HepG2 (cell line): ENCODE measurements around the gene ZSCAN2. TPM values are rescaled to one million over a fixed set of nuclear protein-coding genes. Genes with fewer than 3 reads are reported as not detected.
A peak's percentile ranks its signal among the peaks of the same experiment; 100 is the strongest.

Experiments
- ASH2L ChIP-seq: fragments of 300-600, 200-600 bp; sonication (generic); IDR thresholded peaks from 2 replicates; pipeline ENCODE4 v1.7.0; 2017; ENCODE audit warnings: low read depth, mild to moderate bottlenecking, moderate library complexity, mixed read lengths, low read length; ENCODE audit not compliant: insufficient read length
- ETS1 ChIP-seq: sonication (generic); formaldehyde crosslinking; IDR thresholded peaks from 2 replicates; pipeline ENCODE4 v1.4.0; 2020; ENCODE audit warnings: missing genetic modification reagents
- FOXJ3 ChIP-seq: sonication (generic); formaldehyde crosslinking; IDR thresholded peaks from 2 replicates; pipeline ENCODE4 v1.4.0; 2020; ENCODE audit warnings: missing genetic modification reagents, mild to moderate bottlenecking, borderline replicate concordance
- HES4 ChIP-seq: sonication (generic); formaldehyde crosslinking; IDR thresholded peaks from 2 replicates; pipeline ENCODE4 v1.9.0; 2021; ENCODE audit warnings: mild to moderate bottlenecking, missing genetic modification reagents, borderline replicate concordance
- JDP2 ChIP-seq: sonication (generic); formaldehyde crosslinking; IDR thresholded peaks from 2 replicates; pipeline ENCODE4 v1.8.1; 2022; ENCODE audit warnings: missing genetic modification reagents, borderline replicate concordance
- MED13 ChIP-seq: sonication (generic); formaldehyde crosslinking; IDR thresholded peaks from 2 replicates; pipeline ENCODE4 v1.5.0; 2020; ENCODE audit warnings: missing genetic modification reagents
- NFE2L2 ChIP-seq: fragments of 150-350 bp; IDR thresholded peaks from 2 replicates; pipeline ENCODE4 v1.6.1; 2014; ENCODE audit warnings: low read length
- NKX3-1 ChIP-seq: sonication (generic); formaldehyde crosslinking; IDR thresholded peaks from 2 replicates; pipeline ENCODE4 v1.5.0; 2020; ENCODE audit warnings: missing genetic modification reagents
- NR2F2 ChIP-seq: IDR thresholded peaks from 2 replicates; pipeline ENCODE4 v1.6.1; 2012; ENCODE audit warnings: low read depth, inconsistent platforms, borderline replicate concordance
- RXRB ChIP-seq: IDR thresholded peaks from 2 replicates; pipeline ENCODE4 v1.6.1; 2016; ENCODE audit warnings: borderline replicate concordance, missing genetic modification reagents, missing compliant biosample characterization
- SRY ChIP-seq: sonication (generic); formaldehyde crosslinking; IDR thresholded peaks from 2 replicates; pipeline ENCODE4 v1.8.0; 2022; ENCODE audit warnings: mild to moderate bottlenecking, missing genetic modification reagents
- TBX2 ChIP-seq: sonication (generic); formaldehyde crosslinking; IDR thresholded peaks from 2 replicates; pipeline ENCODE4 v1.5.0; 2020; ENCODE audit warnings: missing genetic modification reagents, mild to moderate bottlenecking, borderline replicate concordance
- YY1 ChIP-seq: IDR thresholded peaks from 2 replicates; pipeline ENCODE4 v1.6.1; 2011; ENCODE audit warnings: low read length, low read depth, moderate library complexity, mild to moderate bottlenecking; ENCODE audit not compliant: insufficient read depth, insufficient replicate concordance
- ZBTB21 ChIP-seq: sonication (generic); formaldehyde crosslinking; IDR thresholded peaks from 2 replicates; pipeline ENCODE4 v1.4.0; 2020; ENCODE audit warnings: missing genetic modification reagents
- ZFP37 ChIP-seq: sonication (generic); formaldehyde crosslinking; IDR thresholded peaks from 2 replicates; pipeline ENCODE4 v1.4.0; 2020; ENCODE audit warnings: missing genetic modification reagents, borderline replicate concordance
- ZNF101 ChIP-seq: sonication (generic); formaldehyde crosslinking; IDR thresholded peaks from 2 replicates; pipeline ENCODE4 v1.4.0; 2020; ENCODE audit warnings: mild to moderate bottlenecking, low read depth, missing genetic modification reagents, borderline replicate concordance
- ZNF180 ChIP-seq: sonication (generic); formaldehyde crosslinking; IDR thresholded peaks from 2 replicates; pipeline ENCODE4 v1.4.0; 2020; ENCODE audit warnings: low read depth, missing genetic modification reagents, borderline replicate concordance
- ZNF3 ChIP-seq: IDR thresholded peaks from 2 replicates; pipeline ENCODE4 v1.7.0; 2017; ENCODE audit warnings: inconsistent platforms
- ZNF354B ChIP-seq: sonication (generic); formaldehyde crosslinking; IDR thresholded peaks from 2 replicates; pipeline ENCODE4 v1.8.0; 2022; ENCODE audit warnings: mild to moderate bottlenecking, missing genetic modification reagents
- ZNF564 ChIP-seq: sonication (generic); formaldehyde crosslinking; IDR thresholded peaks from 2 replicates; pipeline ENCODE4 v1.8.1; 2023; ENCODE audit warnings: mild to moderate bottlenecking, missing genetic modification reagents
- ZNF569 ChIP-seq: sonication (generic); formaldehyde crosslinking; IDR thresholded peaks from 2 replicates; pipeline ENCODE4 v1.5.0; 2020; ENCODE audit warnings: mild to moderate bottlenecking, missing genetic modification reagents, moderate library complexity, borderline replicate concordance
- ZNF75D ChIP-seq: sonication (generic); formaldehyde crosslinking; IDR thresholded peaks from 2 replicates; pipeline ENCODE4 v1.8.1; 2023; ENCODE audit warnings: missing genetic modification reagents, mild to moderate bottlenecking, borderline replicate concordance
- ZUFSP ChIP-seq: sonication (generic); formaldehyde crosslinking; IDR thresholded peaks from 2 replicates; pipeline ENCODE4 v1.9.0; 2021; ENCODE audit warnings: missing genetic modification reagents, mild to moderate bottlenecking, borderline replicate concordance
- polyA plus RNA-seq, 8 experiments: library from polyadenylated mRNA; depleted of rRNA in 3 of 8; stranded (reverse) in 7 of 8; unstranded in 1 of 8; fragments of >200 nt; fragmentation: Illumina TruSeq in 4 of 8; extraction: Trizol in 4 of 8; gene quantifications; 2 replicates each; pipeline versions ENCODE4 v1.2.1 to v1.2.3, GENCODE V29; 2011 to 2016; ENCODE audit warnings: low read depth in 4 of 8, missing spikeins in 1 of 8, mixed read lengths in 1 of 8; ENCODE audit not compliant: insufficient read depth in 1 of 8
- total RNA-seq, 5 experiments: library from RNA; depleted of rRNA; stranded (reverse); fragments of >200 nt; fragmentation: Illumina TruSeq; extraction: Trizol; gene quantifications; 2 replicates each; pipeline ENCODE4 v1.2.3, GENCODE V29; 2016; ENCODE audit warnings: low read depth in 1 of 5
- TF ChIP-seq, protein P1 (sequence below): sonication (generic); formaldehyde crosslinking; IDR thresholded peaks from 2 replicates; pipeline ENCODE4 v1.8.0; 2022; ENCODE audit warnings: mild to moderate bottlenecking, missing genetic modification reagents, moderate library complexity
- TF ChIP-seq, protein P2 (sequence below): sonication (generic); formaldehyde crosslinking; IDR thresholded peaks from 2 replicates; pipeline ENCODE4 v1.4.0; 2020; ENCODE audit warnings: mild to moderate bottlenecking, low read depth, missing genetic modification reagents

ZSCAN2 gene
- total and polyA plus RNA-seq, 2 of the 13 experiments (the other 11 are each of a cell fraction or from before 2014, with no cell fraction given): 11.4 to 21.5 TPM

- TF ChIP-seq NR2F2 (peak; percentile 94), NFE2L2 (no peak), ZFP37 (CRISPR knock-in tag) (no peak), ZBTB21 (CRISPR knock-in tag) (no peak), ZNF569 (CRISPR knock-in tag) (no peak), ASH2L (peak; percentile 90), TBX2 (peak; percentile 94), ZNF101 (CRISPR knock-in tag) (no peak), ZNF354B (CRISPR knock-in tag) (no peak), YY1 (no peak), FOXJ3 (CRISPR knock-in tag) (peak; percentile 73; the same call in 1 of the 2 replicates), NKX3-1 (CRISPR knock-in tag) (no peak), ZUFSP (CRISPR knock-in tag) (no peak), ZNF3 (CRISPR knock-in tag) (no peak), MED13 (CRISPR knock-in tag) (no peak), SRY (0 out of 2 replicates have a peak, but pooled peaks have one; percentile 32), RXRB (CRISPR knock-in tag) (peak; percentile 94), JDP2 (CRISPR knock-in tag) (no peak), ZNF75D (CRISPR knock-in tag) (no peak), ETS1 (CRISPR knock-in tag) (no peak), ZNF564 (CRISPR knock-in tag) (no peak), ZNF180 (CRISPR knock-in tag) (no peak), HES4 (CRISPR knock-in tag) (no peak)
- TF ChIP-seq, protein P1, sequence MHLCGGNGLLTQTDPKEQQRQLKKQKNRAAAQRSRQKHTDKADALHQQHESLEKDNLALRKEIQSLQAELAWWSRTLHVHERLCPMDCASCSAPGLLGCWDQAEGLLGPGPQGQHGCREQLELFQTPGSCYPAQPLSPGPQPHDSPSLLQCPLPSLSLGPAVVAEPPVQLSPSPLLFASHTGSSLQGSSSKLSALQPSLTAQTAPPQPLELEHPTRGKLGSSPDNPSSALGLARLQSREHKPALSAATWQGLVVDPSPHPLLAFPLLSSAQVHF (CRISPR knock-in tag): no peak
- TF ChIP-seq, protein P2, sequence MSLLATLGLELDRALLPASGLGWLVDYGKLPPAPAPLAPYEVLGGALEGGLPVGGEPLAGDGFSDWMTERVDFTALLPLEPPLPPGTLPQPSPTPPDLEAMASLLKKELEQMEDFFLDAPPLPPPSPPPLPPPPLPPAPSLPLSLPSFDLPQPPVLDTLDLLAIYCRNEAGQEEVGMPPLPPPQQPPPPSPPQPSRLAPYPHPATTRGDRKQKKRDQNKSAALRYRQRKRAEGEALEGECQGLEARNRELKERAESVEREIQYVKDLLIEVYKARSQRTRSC (CRISPR knock-in tag): no peak
These were observed 5.9 kb downstream of the ZSCAN2 start (continued) for GRCh38 chr15:84606653-84607120.
